K562 (cell line): Measurements from ENCODE around the gene DAP.

Source experiments
- EGR1 ChIP-seq: fragments of 450-650 bp; conservative IDR thresholded peaks from 2 replicates; pipeline ENCODE4 v1.6.1; 2017; ENCODE audit warnings: mild to moderate bottlenecking
- GATA2 ChIP-seq: sonication (generic); formaldehyde crosslinking; IDR thresholded peaks from 2 replicates; pipeline ENCODE4 v1.4.0; 2020; ENCODE audit warnings: mild to moderate bottlenecking, missing genetic modification reagents
- JUN ChIP-seq, 2 experiments: sonication (generic) in 1 of 2; formaldehyde crosslinking in 1 of 2; IDR thresholded peaks; 2 replicates each; pipeline versions ENCODE4 v1.6.1 to v1.8.0; 2012 to 2022; ENCODE audit warnings: borderline replicate concordance in 2 of 2, mild to moderate bottlenecking in 2 of 2, improper control_type of control experiment in 1 of 2, low read depth in 1 of 2, low read length in 1 of 2, missing genetic modification reagents in 1 of 2
- KDM1A ChIP-seq, 2 experiments: fragments of 450-650 bp; IDR thresholded peaks; 2 replicates each; pipeline ENCODE4 v1.6.1; 2016; ENCODE audit warnings: mild to moderate bottlenecking in 2 of 2
- L3MBTL2 ChIP-seq: fragments of 450-650 bp; IDR thresholded peaks from 2 replicates; pipeline ENCODE4 v1.6.1; 2016; ENCODE audit warnings: mild to moderate bottlenecking, moderate library complexity
- ZNF133 ChIP-seq: fragments of 250-450 bp; sonication (Bioruptor Pico); IDR thresholded peaks from 2 replicates; pipeline ENCODE4 v1.4.0; 2020; ENCODE audit warnings: mild to moderate bottlenecking
- ZNF274 ChIP-seq: IDR thresholded peaks from 2 replicates; pipeline ENCODE4 v1.6.1; 2011; ENCODE audit warnings: low read depth, mild to moderate bottlenecking, low read length, moderate library complexity, borderline replicate concordance

GRCh38 chr5:10699281-10699874 lies 61.7 kb downstream of the DAP start:
- TF ChIP-seq KDM1A (IDR thresholded peaks at IDR 0.05) (no peak), ZNF274 (no peak), GATA2 (CRISPR knock-in tag) (no peak), EGR1 (no peak), L3MBTL2 (no peak), JUN (IDR thresholded peaks at IDR 0.05; ENCODE audit: borderline replicate concordance, low read depth, low read length) (no peak), JUN (CRISPR knock-in tag; IDR thresholded peaks at IDR 0.05; ENCODE audit: borderline replicate concordance) (no peak), ZNF133 (CRISPR knock-in tag) (no peak)
